OCI-LY7 (cell line): ENCODE data around the gene MTMR2. TPM values are rescaled to one million over a fixed set of nuclear protein-coding genes. Genes with fewer than 3 reads are reported as not detected.

ENCODE experiments used
- BruUV-seq: library from RNA; stranded (reverse); fragments of 400-500 nt; replicated peaks from 2 replicates; lab custom pipeline; 2021; lab: Mats Ljungman, UMichigan
- CTCF ChIA-PET: fragments of 300-600 bp; sonication (Branson Sonifier 250); formaldehyde crosslinking; loops from one replicate; lab custom pipeline; 2022; ENCODE audit warnings: antibody characterized with exemption; ENCODE audit not compliant: unreplicated experiment; lab: Charles Lee
- POLR2A ChIA-PET: fragments of 300-600 bp; sonication (Branson Sonifier 250); formaldehyde crosslinking; loops from one replicate; lab custom pipeline; 2022; ENCODE audit warnings: antibody characterized with exemption; lab: Charles Lee
- DNase-seq: peaks from one replicate; pipeline ENCODE4 v3.0.0-alpha.2; 2015; ENCODE audit warnings: low spot score
- H2AFZ ChIP-seq: fragments of 200-600 bp; sonication (generic), shearing (Covaris generic); 2 replicates; pipeline ENCODE4 v1.6.1; 2014; ENCODE audit warnings: mild to moderate bottlenecking, antibody characterized with exemption, low read length, moderate library complexity
- H3K27ac ChIP-seq: fragments of 200-600 bp; sonication (generic); 2 replicates; pipeline ENCODE4 v1.5.1; 2014; ENCODE audit warnings: mixed run types, low read depth, mild to moderate bottlenecking, moderate library complexity, low read length, inconsistent platforms; ENCODE audit not compliant: poor library complexity, severe bottlenecking
- H3K36me3 ChIP-seq: fragments of 200-600 bp; sonication (generic); 2 replicates; pipeline ENCODE4 v1.6.1; 2014; ENCODE audit warnings: mild to moderate bottlenecking, antibody characterized with exemption, low read length, moderate library complexity, mixed read lengths; ENCODE audit not compliant: insufficient read depth
- H3K4me1 ChIP-seq: fragments of 200-600 bp; sonication (generic); 2 replicates; pipeline ENCODE4 v1.5.1; 2014; ENCODE audit warnings: mild to moderate bottlenecking, low read length; ENCODE audit not compliant: insufficient read depth, poor library complexity, severe bottlenecking
- H3K4me2 ChIP-seq: fragments of 200-600 bp; sonication (generic); 2 replicates; pipeline ENCODE4 v1.6.1; 2014; ENCODE audit warnings: mild to moderate bottlenecking, low read length
- H3K4me3 ChIP-seq: fragments of 200-600 bp; sonication (generic); 2 replicates; pipeline ENCODE4 v1.5.1; 2014; ENCODE audit warnings: mild to moderate bottlenecking, low read depth, low read length; ENCODE audit not compliant: poor library complexity, severe bottlenecking
- H3K79me2 ChIP-seq: fragments of 200-600 bp; sonication (generic); 2 replicates; pipeline ENCODE4 v1.6.1; 2016; ENCODE audit warnings: low read depth, mild to moderate bottlenecking, low read length, moderate library complexity, mixed read lengths; ENCODE audit not compliant: insufficient read depth
- H3K9me2 ChIP-seq: fragments of 200-600 bp; sonication (generic); 2 replicates; pipeline ENCODE4 v1.6.1; 2016; ENCODE audit warnings: mild to moderate bottlenecking, low read length, mixed read lengths; ENCODE audit not compliant: insufficient read depth
- H3K9me3 ChIP-seq: fragments of 200-600 bp; sonication (generic); 2 replicates; pipeline ENCODE4 v1.6.1; 2014; ENCODE audit warnings: mild to moderate bottlenecking, mixed run types, low read length, mixed read lengths
- H4K20me1 ChIP-seq: fragments of 200-600 bp; sonication (generic); 2 replicates; pipeline ENCODE4 v1.6.1; 2014; ENCODE audit warnings: mild to moderate bottlenecking, antibody characterized with exemption, low read length, moderate library complexity, mixed read lengths; ENCODE audit not compliant: insufficient read depth
- CTCF ChIP-seq: fragments of 200-600 bp; sonication (generic); conservative IDR thresholded peaks from 2 replicates; pipeline ENCODE4 v1.5.1; 2014; ENCODE audit warnings: mild to moderate bottlenecking, antibody characterized with exemption, low read length, moderate library complexity, mixed read lengths
- EZH2phosphoT487 ChIP-seq: fragments of 200-600 bp; sonication (generic); IDR thresholded peaks from 2 replicates; pipeline ENCODE4 v1.6.1; 2018; ENCODE audit warnings: low read depth, borderline replicate concordance, mild to moderate bottlenecking, mixed run types, antibody characterized with exemption, low read length, moderate library complexity, mixed read lengths
- intact Hi-C: fragments of 100-400 bp; cut with micrococcal nuclease; formaldehyde crosslinking; loops from one replicate; pipeline ENCODE4 v1.10.0; 2022; ENCODE audit not compliant: unreplicated experiment
- total RNA-seq, 2 experiments: library from RNA; depleted of rRNA in 1 of 2; stranded (reverse); fragments of >200 nt in 1 of 2; shearing (Covaris generic) in 1 of 2; gene quantifications; 2 replicates each; pipeline ENCODE4 v1.2.3, GENCODE V29; 2014 to 2022

MTMR2 gene
- total RNA-seq, 2 experiments from 2014 or later: 0.79 to 13.0 TPM

DNA sequence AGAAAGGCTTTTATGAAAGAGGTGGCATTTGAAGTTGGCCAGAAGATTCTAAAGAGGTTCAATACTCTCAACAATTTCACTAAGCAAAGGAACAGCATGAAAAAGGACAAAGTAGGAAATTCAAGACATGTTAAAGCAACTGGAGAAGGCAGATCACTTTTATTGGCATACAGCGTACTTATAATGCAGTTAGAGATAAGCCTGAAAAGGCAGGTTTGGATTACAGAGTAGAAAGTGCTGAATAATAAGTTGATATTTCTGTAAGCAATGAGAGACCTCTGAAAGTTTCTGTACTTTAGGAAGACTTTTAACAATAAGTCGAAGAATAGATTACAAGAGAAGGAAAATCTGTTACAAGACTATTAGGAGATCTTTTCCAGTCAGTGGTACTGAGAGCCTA is 25.1 kb downstream of the MTMR2 start:
- no peak for DNase-seq
- H3K79me2 ChIP-seq: no peaks in the 10 kb centered on the region
- no peaks in the 10 kb centered on the region for H3K36me3 ChIP-seq
- H3K9me2 ChIP-seq: no peaks in the 10 kb centered on the region
- BruUV-seq: no TSS peak
- no peak overlapping the region for H3K27ac ChIP-seq
- ChIA-PET POLR2A (no interaction called here), CTCF (no interaction called here)
- no peak overlapping the region for H3K4me3 ChIP-seq
- H4K20me1 ChIP-seq: no peaks in the 10 kb centered on the region
- H3K4me2 ChIP-seq: no peak overlapping the region
- no peaks in the 10 kb centered on the region for H3K4me1 ChIP-seq
- intact Hi-C loops: no loop called here
- H3K9me3 ChIP-seq: no peaks in the 10 kb centered on the region
- no peak overlapping the region for H2AFZ ChIP-seq
- TF ChIP-seq EZH2phosphoT487 (no peak), CTCF (no peak)

DNA sequence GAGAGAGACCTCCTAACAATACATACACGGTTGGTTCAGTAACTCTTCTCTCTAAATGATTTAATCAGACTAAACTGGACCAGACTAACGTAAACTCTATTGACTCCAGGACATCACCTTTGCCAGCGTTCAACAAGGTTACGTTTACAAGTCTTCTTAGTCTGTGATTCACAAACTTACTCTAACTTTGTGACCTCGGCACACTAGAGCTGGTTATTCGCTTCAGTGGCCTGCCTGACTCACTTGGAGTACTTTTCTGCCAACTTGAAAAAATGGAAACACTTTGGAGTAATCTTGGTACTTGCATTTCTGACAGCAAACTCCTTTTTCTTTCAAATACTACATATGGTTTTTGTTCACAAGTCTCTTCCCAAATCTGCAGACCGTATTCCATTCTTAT is 26.2 kb downstream of the MTMR2 start:
- H3K27ac ChIP-seq: no peak overlapping the region
- CTCF ChIA-PET: no interaction called here
- no peak for DNase-seq
- TF ChIP-seq EZH2phosphoT487 (no peak), CTCF (no peak)
- no peak overlapping the region for H3K4me2 ChIP-seq
- POLR2A ChIA-PET: interaction anchor here (0.6 kb wide), 1 partner anchor 13 kb away, joined by 3 read pairs; no protein-coding TSS in a partner anchor
- no peaks in the 10 kb centered on the region for H3K9me3 ChIP-seq
- H2AFZ ChIP-seq: no peak overlapping the region
- no peaks in the 10 kb centered on the region for H3K4me1 ChIP-seq
- H3K4me3 ChIP-seq: no peak overlapping the region
- no TSS peak for BruUV-seq
- intact Hi-C loops: no loop called here
- no peaks in the 10 kb centered on the region for H3K79me2 ChIP-seq
- no peaks in the 10 kb centered on the region for H3K36me3 ChIP-seq
- no peaks in the 10 kb centered on the region for H3K9me2 ChIP-seq
- H4K20me1 ChIP-seq: no peaks in the 10 kb centered on the region

DNA sequence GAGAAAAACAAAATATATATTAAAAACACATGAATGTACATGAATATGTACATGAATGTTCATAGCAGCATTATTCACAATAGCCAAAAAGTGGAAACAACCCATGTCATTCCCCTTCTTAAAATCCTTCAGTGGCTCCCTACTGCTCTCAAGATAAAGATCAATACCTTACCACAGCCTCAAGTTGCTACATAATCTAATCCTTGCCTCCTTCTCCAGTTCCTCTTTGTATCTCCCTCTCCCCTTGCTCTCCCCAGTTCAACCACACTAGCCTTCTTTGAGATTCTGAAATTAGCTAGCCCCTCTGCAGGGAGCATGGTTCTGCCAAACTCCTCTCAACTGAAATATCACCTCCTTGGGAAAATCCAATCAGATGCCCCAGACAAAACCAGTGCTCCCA is 28.1 kb downstream of the MTMR2 start:
- CTCF ChIA-PET: no interaction called here
- no peak for DNase-seq
- no peaks in the 10 kb centered on the region for H4K20me1 ChIP-seq

More for the DNA sequence above, 28.1 kb downstream of the MTMR2 start:
- intact Hi-C loops: no loop called here
- Histone ChIP-seq H3K4me3 (no peak overlapping the region), H3K79me2 (no peaks in the 10 kb centered on the region), H3K27ac (no peak overlapping the region), H3K4me1 (no peaks in the 10 kb centered on the region), H2AFZ (no peak overlapping the region), H3K9me3 (no peaks in the 10 kb centered on the region), H3K9me2 (no peaks in the 10 kb centered on the region), H3K4me2 (no peak overlapping the region), H3K36me3 (no peaks in the 10 kb centered on the region)
- POLR2A ChIA-PET: no interaction called here
- no peak for TF ChIP-seq EZH2phosphoT487
- TF ChIP-seq CTCF: no peak
- BruUV-seq: no TSS peak
